ENCODE measurements around the gene B9D2.
"Not testable (repeated sequence)": the region's sequence is repeated elsewhere in the genome, so short reads cannot be mapped to it uniquely, and the experiment has no call there.

Gene B9D2

DNA sequence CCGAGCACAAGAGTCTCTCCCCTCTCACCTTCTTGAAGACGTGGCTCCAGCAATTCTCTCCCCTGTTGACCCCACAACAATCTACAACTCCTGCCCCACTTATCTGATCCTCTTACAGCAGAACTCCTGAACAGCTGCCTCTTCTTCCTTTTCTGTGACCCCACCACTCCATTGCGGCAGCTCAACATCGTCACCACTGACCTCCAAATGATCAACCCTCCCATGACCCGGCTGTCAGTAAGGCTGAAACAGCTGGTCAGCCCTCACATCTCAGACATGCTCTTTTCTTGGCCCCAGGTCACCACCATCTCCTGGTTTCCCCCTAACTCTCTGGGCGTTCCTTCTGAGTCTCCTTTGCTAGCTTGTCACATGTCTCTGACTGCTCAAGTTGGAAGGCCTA is 31.4 kb upstream of the B9D2 start:
- Histone ChIP-seq H3K9me3 (ENCODE audit: control extremely low read depth in 1 of 5, control insufficient read depth in 4 of 5, insufficient read depth in 2 of 5, low read depth in 1 of 5, low read length in 4 of 5) (no peaks in the 10 kb centered on the region), H3K4me1 (ENCODE audit: control extremely low read depth in 1 of 4, control insufficient read depth in 4 of 4, insufficient read depth in 4 of 4, low read length in 3 of 4) (peaks cover 22 to 35% (median 29%) of the 10 kb centered on the region in 4 experiments), H3K27me3 (replicated peaks in 2 of 5; ENCODE audit: control insufficient read depth in 4 of 5, insufficient read depth in 5 of 5, low read length in 4 of 5) (no peaks in the 10 kb centered on the region), H3K36me3 (ENCODE audit: control insufficient read depth in 4 of 4, insufficient read depth in 4 of 4, low read length in 3 of 4) (peaks cover 5 to 26% (median 19%) of the 10 kb centered on the region in 4 experiments), H3K27ac (ENCODE audit: insufficient read depth in 1 of 2, low read depth in 1 of 2, low read length in 2 of 2, poor library complexity in 1 of 2, severe bottlenecking in 2 of 2) (peak overlapping the region in 1 of 2 experiments; percentile 67), H3K4me3 (ENCODE audit: control insufficient read depth in 1 of 7, extremely low read depth in 1 of 7, insufficient read depth in 4 of 7, low read depth in 2 of 7, low read length in 6 of 7) (peak overlapping the region in 1 of 7 experiments; percentile 35)
- ChIA-PET POLR2A (no interaction called here), CTCF (no interaction called here)
- no peak for DNase-seq
- WGBS (ENCODE audit: insufficient coverage), result 83% methylated on average over 6 of the region's 6 CpGs

DNA sequence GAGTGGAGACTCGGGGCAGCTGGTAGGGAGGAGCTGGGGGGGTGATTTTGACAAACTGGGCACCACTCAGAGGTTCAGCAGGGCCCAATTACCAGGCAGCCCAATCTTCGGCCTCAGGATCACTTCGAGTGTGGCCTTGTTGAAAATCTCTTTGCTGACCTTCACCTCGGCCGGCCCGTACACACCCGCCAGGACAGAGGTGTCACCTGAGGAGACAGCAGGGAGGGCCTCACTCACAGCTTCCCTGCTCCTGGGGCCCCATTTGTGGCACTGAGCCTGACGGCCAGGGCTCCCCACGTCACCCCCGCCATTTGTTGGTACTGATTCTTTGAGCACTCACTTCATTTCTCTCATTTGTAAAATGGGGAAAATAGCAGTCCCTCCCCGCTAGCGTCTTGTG is 28.8 kb upstream of the B9D2 start:
- no peak overlapping the region for H3K4me3 ChIP-seq (ENCODE audit: control insufficient read depth in 1 of 7, extremely low read depth in 1 of 7, insufficient read depth in 4 of 7, low read depth in 2 of 7, low read length in 6 of 7)
- no peaks in the 10 kb centered on the region for H3K9me3 ChIP-seq (ENCODE audit: control extremely low read depth in 1 of 5, control insufficient read depth in 4 of 5, insufficient read depth in 2 of 5, low read depth in 1 of 5, low read length in 4 of 5)
- no peak for DNase-seq
- H3K27me3 ChIP-seq (replicated peaks in 2 of 5; ENCODE audit: control insufficient read depth in 4 of 5, insufficient read depth in 5 of 5, low read length in 4 of 5), result no peaks in the 10 kb centered on the region
- peaks cover 8 to 48% (median 34%) of the 10 kb centered on the region in 4 experiments for H3K36me3 ChIP-seq (ENCODE audit: control insufficient read depth in 4 of 4, insufficient read depth in 4 of 4, low read length in 3 of 4)
- ChIA-PET CTCF (interaction anchor here (0.9 to 1.6 kb wide), 2 partner anchors 24 to 38 kb away, joined by 3 to 5 read pairs; no protein-coding TSS in a partner anchor), POLR2A (no interaction called here)
- H3K4me1 ChIP-seq (ENCODE audit: control extremely low read depth in 1 of 4, control insufficient read depth in 4 of 4, insufficient read depth in 4 of 4, low read length in 3 of 4), result peaks cover 7 to 22% (median 16%) of the 10 kb centered on the region in 4 experiments
- 97% methylated on average over 12 of the region's 12 CpGs for WGBS (ENCODE audit: insufficient coverage)
- H3K27ac ChIP-seq (ENCODE audit: insufficient read depth in 1 of 2, low read depth in 1 of 2, low read length in 2 of 2, poor library complexity in 1 of 2, severe bottlenecking in 2 of 2), result no peak overlapping the region

DNA sequence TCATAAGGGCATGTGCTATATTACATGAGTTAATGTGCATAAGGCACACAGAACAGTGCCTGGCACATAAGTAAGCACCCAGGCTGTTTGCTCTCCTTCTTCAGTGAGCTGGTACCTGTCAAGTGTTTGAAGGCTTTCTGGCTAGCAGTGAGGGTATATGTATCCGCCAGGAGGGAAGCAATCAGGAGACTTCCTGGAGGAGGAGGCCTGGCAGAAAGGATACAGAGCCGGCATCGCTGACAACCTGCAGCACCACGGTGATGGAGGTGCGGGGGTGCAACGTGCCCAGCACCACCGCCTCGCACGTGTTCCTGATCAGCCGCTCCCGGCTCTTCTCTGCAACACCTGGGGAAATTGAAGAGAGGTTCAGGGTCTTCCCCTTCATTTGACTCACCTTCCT is 27.7 kb upstream of the B9D2 start:
- ChIA-PET CTCF (interaction anchor here (1.3 kb wide), 1 partner anchor 11 kb away, joined by 3 read pairs; no protein-coding TSS in a partner anchor), POLR2A (no interaction called here)
- Histone ChIP-seq H3K27ac (ENCODE audit: insufficient read depth in 1 of 2, low read depth in 1 of 2, low read length in 2 of 2, poor library complexity in 1 of 2, severe bottlenecking in 2 of 2) (no peak overlapping the region), H3K36me3 (ENCODE audit: control insufficient read depth in 4 of 4, insufficient read depth in 4 of 4, low read length in 3 of 4) (peaks cover 12 to 58% (median 42%) of the 10 kb centered on the region in 4 experiments), H3K4me3 (ENCODE audit: control insufficient read depth in 1 of 7, extremely low read depth in 1 of 7, insufficient read depth in 4 of 7, low read depth in 2 of 7, low read length in 6 of 7) (no peak overlapping the region), H3K4me1 (ENCODE audit: control extremely low read depth in 1 of 4, control insufficient read depth in 4 of 4, insufficient read depth in 4 of 4, low read length in 3 of 4) (peaks cover 5 to 15% (median 13%) of the 10 kb centered on the region in 4 experiments), H3K9me3 (ENCODE audit: control extremely low read depth in 1 of 5, control insufficient read depth in 4 of 5, insufficient read depth in 2 of 5, low read depth in 1 of 5, low read length in 4 of 5) (no peaks in the 10 kb centered on the region), H3K27me3 (replicated peaks in 2 of 5; ENCODE audit: control insufficient read depth in 4 of 5, insufficient read depth in 5 of 5, low read length in 4 of 5) (no peaks in the 10 kb centered on the region)
- 88% methylated on average over 11 of the region's 11 CpGs for WGBS (ENCODE audit: insufficient coverage)
- no peak for DNase-seq

DNA sequence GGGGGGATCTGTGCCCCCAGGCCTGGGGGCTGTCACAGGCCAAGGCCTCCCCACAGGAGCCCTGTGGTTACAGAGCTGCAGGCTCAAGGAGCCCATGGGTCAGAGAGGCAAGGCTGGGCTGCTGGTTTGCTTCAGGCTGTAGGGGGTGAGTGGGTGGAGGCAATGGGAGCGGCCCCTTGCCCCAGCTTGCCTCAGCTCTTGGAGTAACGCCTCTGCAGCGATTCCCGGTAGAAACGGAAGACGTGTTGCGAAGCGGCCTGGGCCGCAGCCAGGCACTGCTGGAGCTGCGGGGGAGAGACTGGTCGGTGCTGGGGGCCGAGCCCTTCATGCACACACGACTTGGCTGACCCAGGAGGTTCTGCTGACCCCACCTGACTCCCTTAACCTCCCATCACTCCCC is 22.5 kb upstream of the B9D2 start:
- Histone ChIP-seq H3K27ac (ENCODE audit: insufficient read depth in 1 of 2, low read depth in 1 of 2, low read length in 2 of 2, poor library complexity in 1 of 2, severe bottlenecking in 2 of 2) (no peak overlapping the region), H3K4me1 (ENCODE audit: control extremely low read depth in 1 of 4, control insufficient read depth in 4 of 4, insufficient read depth in 4 of 4, low read length in 3 of 4) (no peaks in the 10 kb centered on the region), H3K9me3 (ENCODE audit: control extremely low read depth in 1 of 5, control insufficient read depth in 4 of 5, insufficient read depth in 2 of 5, low read depth in 1 of 5, low read length in 4 of 5) (no peaks in the 10 kb centered on the region), H3K36me3 (ENCODE audit: control insufficient read depth in 4 of 4, insufficient read depth in 4 of 4, low read length in 3 of 4) (peaks cover 14 to 73% (median 49%) of the 10 kb centered on the region in 4 experiments), H3K27me3 (replicated peaks in 2 of 5; ENCODE audit: control insufficient read depth in 4 of 5, insufficient read depth in 5 of 5, low read length in 4 of 5) (no peaks in the 10 kb centered on the region), H3K4me3 (ENCODE audit: control insufficient read depth in 1 of 7, extremely low read depth in 1 of 7, insufficient read depth in 4 of 7, low read depth in 2 of 7, low read length in 6 of 7) (no peak overlapping the region)
- ChIA-PET POLR2A (no interaction called here), CTCF (interaction anchor here (1.2 to 2.7 kb wide), 3 partner anchors 8 to 45 kb away, joined by 3 to 10 read pairs (median 5); no protein-coding TSS in a partner anchor)
- WGBS (ENCODE audit: insufficient coverage), result 100% methylated on average over 7 of the region's 13 CpGs
- no peak for DNase-seq

DNA sequence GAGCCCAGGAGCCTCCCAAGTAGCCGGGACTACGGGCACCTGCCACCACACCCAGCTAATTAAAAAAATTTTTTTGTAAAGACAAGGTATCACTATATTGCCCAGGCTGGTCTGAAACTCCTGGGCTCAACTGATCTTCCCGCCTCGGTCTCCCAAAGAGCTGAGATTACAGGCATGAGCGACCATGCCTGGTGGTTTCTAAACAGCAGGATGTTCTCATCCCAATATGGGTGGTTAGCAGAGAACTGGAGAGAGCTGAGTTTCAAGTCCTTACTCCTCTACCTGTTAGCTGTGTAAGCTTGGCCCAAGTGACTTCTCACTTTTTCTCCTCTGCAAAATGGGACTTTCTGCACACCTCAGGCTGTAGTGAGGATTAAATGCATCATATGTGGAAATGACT is 20.4 kb upstream of the B9D2 start:
- H3K27ac ChIP-seq (ENCODE audit: insufficient read depth in 1 of 2, low read depth in 1 of 2, low read length in 2 of 2, poor library complexity in 1 of 2, severe bottlenecking in 2 of 2), result no peak overlapping the region
- no peaks in the 10 kb centered on the region for H3K9me3 ChIP-seq (ENCODE audit: control extremely low read depth in 1 of 5, control insufficient read depth in 4 of 5, insufficient read depth in 2 of 5, low read depth in 1 of 5, low read length in 4 of 5)
- H3K27me3 ChIP-seq (replicated peaks in 2 of 5; ENCODE audit: control insufficient read depth in 4 of 5, insufficient read depth in 5 of 5, low read length in 4 of 5), result no peaks in the 10 kb centered on the region
- peaks cover 0 to 2% (median 0%) of the 10 kb centered on the region in 4 experiments for H3K4me1 ChIP-seq (ENCODE audit: control extremely low read depth in 1 of 4, control insufficient read depth in 4 of 4, insufficient read depth in 4 of 4, low read length in 3 of 4)
- no peak overlapping the region for H3K4me3 ChIP-seq (ENCODE audit: control insufficient read depth in 1 of 7, extremely low read depth in 1 of 7, insufficient read depth in 4 of 7, low read depth in 2 of 7, low read length in 6 of 7)
- POLR2A ChIA-PET, result no interaction called here
- peaks cover 10 to 54% (median 37%) of the 10 kb centered on the region in 4 experiments for H3K36me3 ChIP-seq (ENCODE audit: control insufficient read depth in 4 of 4, insufficient read depth in 4 of 4, low read length in 3 of 4)
- WGBS (ENCODE audit: insufficient coverage), result 100% methylated on average over 2 of the region's 5 CpGs
- DNase-seq, result no peak
- CTCF ChIA-PET, result interaction anchor here (0.8 to 1.7 kb wide), 4 partner anchors 9 to 43 kb away, joined by 3 to 5 read pairs (median 3); no protein-coding TSS in a partner anchor

DNA sequence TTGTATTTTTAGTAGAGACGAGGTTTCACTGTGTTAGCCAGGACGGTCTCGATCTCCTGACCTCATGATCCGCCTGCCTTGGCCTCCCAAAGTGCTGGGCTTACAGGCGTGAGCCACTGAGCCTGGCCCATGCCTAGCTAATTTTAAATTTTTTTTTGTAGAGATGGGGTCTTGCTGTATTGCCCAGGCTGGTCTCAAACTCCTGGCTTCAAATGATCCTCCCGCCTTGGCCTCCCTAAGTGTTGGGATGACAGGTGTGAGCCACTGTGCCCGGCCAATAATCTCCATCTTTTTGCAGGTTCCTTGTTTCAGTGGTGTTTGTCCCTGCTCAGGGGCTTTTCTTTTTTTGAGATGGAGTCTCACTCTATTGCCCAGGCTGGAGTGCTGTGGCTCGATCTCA is 17.6 kb upstream of the B9D2 start:
- CTCF ChIA-PET, result interaction anchor here (0.7 to 1.7 kb wide), 5 partner anchors 9 to 78 kb away, joined by 3 to 6 read pairs (median 3); partner anchors contain the start of gene B9D2
- POLR2A ChIA-PET; H3K4me3 ChIP-seq (ENCODE audit: control insufficient read depth in 1 of 7, extremely low read depth in 1 of 7, insufficient read depth in 4 of 7, low read depth in 2 of 7, low read length in 6 of 7): not testable (repeated sequence)

DNA sequence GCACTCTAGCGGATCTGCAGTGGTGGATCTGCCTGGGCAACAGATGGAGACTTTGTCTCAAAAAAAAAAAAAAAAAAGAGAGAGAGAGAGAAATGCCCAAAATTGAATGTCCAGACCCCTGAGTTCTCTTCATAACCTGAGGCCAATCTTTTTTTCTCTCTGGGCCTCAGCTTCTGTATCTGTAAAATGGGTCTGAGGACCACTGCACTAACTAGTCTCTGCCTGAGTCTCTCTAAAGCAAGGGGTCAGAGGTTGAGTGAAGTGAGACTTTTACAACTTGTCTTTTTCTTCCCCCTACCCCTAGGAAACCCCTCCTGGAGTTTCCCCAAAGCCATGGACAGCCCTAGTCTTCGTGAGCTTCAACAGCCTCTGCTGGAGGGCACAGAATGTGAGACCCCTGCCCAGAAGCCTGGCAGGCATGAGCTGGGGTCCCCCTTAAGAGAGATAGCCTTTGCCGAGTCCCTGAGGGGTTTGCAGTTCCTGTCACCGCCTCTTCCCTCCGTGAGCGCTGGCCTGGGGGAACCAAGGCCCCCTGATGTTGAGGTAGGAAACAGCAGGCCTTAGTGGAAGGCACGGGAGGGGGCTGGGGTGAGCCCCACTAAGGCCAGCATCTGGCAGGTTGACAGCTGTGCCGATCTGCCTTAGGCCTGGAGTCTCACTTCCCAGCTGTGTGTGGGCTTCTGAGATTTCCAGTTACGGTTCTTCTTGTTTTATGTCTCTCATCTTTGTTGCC is 14.2 kb upstream of the B9D2 start:
- H3K4me1 ChIP-seq (ENCODE audit: control extremely low read depth in 1 of 4, control insufficient read depth in 4 of 4, insufficient read depth in 4 of 4, low read length in 3 of 4), result peaks cover 3 to 31% (median 19%) of the 10 kb centered on the region in 4 experiments
- H3K36me3 ChIP-seq (ENCODE audit: control insufficient read depth in 4 of 4, insufficient read depth in 4 of 4, low read length in 3 of 4), result peaks cover 0 to 13% (median 6%) of the 10 kb centered on the region in 4 experiments
- WGBS (ENCODE audit: insufficient coverage), result 34% methylated on average over 5 of the region's 9 CpGs
- CTCF ChIA-PET, result interaction anchor here (0.6 to 4.5 kb wide), 14 partner anchors 9 to 970 kb away, joined by 3 to 38 read pairs (median 4); partner anchors contain the start of gene B9D2
- H3K27ac ChIP-seq (ENCODE audit: insufficient read depth in 1 of 2, low read depth in 1 of 2, low read length in 2 of 2, poor library complexity in 1 of 2, severe bottlenecking in 2 of 2), result no peak overlapping the region
- no peaks in the 10 kb centered on the region for H3K9me3 ChIP-seq (ENCODE audit: control extremely low read depth in 1 of 5, control insufficient read depth in 4 of 5, insufficient read depth in 2 of 5, low read depth in 1 of 5, low read length in 4 of 5)
- H3K27me3 ChIP-seq (replicated peaks in 2 of 5; ENCODE audit: control insufficient read depth in 4 of 5, insufficient read depth in 5 of 5, low read length in 4 of 5), result no peaks in the 10 kb centered on the region
- DNase-seq, result peak; percentile 75 to 95 (median 95)
- H3K4me3 ChIP-seq (ENCODE audit: control insufficient read depth in 1 of 7, extremely low read depth in 1 of 7, insufficient read depth in 4 of 7, low read depth in 2 of 7, low read length in 6 of 7), result peak overlapping the region in 1 of 7 experiments; percentile 36
- POLR2A ChIA-PET, result interaction anchor here (0.6 to 1.1 kb wide), 2 partner anchors 19 to 51 kb away, joined by 3 to 4 read pairs; partner anchors contain the start of gene EXOSC5

More for the DNA sequence above, 17.6 kb upstream of the B9D2 start:
- H3K4me1 ChIP-seq (ENCODE audit: control extremely low read depth in 1 of 4, control insufficient read depth in 4 of 4, insufficient read depth in 4 of 4, low read length in 3 of 4), result peaks cover 0 to 19% (median 13%) of the 10 kb centered on the region in 4 experiments
- not testable (repeated sequence) for H3K9me3 ChIP-seq (ENCODE audit: control extremely low read depth in 1 of 5, control insufficient read depth in 4 of 5, insufficient read depth in 2 of 5, low read depth in 1 of 5, low read length in 4 of 5); H3K27ac ChIP-seq (ENCODE audit: insufficient read depth in 1 of 2, low read depth in 1 of 2, low read length in 2 of 2, poor library complexity in 1 of 2, severe bottlenecking in 2 of 2); DNase-seq; H3K27me3 ChIP-seq (replicated peaks in 2 of 5; ENCODE audit: control insufficient read depth in 4 of 5, insufficient read depth in 5 of 5, low read length in 4 of 5)
- peaks cover 6 to 30% (median 21%) of the 10 kb centered on the region in 4 experiments for H3K36me3 ChIP-seq (ENCODE audit: control insufficient read depth in 4 of 4, insufficient read depth in 4 of 4, low read length in 3 of 4)
- 97% methylated on average over 7 of the region's 8 CpGs for WGBS (ENCODE audit: insufficient coverage)

All from common myeloid progenitor, CD34-positive (primary cell).